Sigmoid colon (tissue), 4 donors: ENCODE results near the gene CAPN15.

ENCODE experiments used
- CTCF ChIP-seq, 4 experiments: fragments of 450-650 bp in 3 of 4; fragments of 200-600 bp in 1 of 4; IDR thresholded peaks; one replicate each; pipeline ENCODE4 v1.5.1; 2016 to 2019; ENCODE audit warnings: antibody characterized with exemption in 4 of 4, mild to moderate bottlenecking in 3 of 4, moderate library complexity in 2 of 4
- EP300 ChIP-seq, 4 donors: sonication (generic); formaldehyde crosslinking; IDR thresholded peaks; one replicate each; pipeline ENCODE4 v1.6.1; 2017; ENCODE audit warnings: antibody characterized with exemption in 4 of 4
- POLR2A ChIP-seq, 2 donors: fragments of 450-650 bp; IDR thresholded peaks; one replicate each; pipeline ENCODE4 v1.6.1; 2016; ENCODE audit warnings: antibody characterized with exemption in 2 of 2, mild to moderate bottlenecking in 2 of 2, moderate library complexity in 2 of 2
- POLR2AphosphoS5 ChIP-seq, 4 donors: sonication (generic); formaldehyde crosslinking; IDR thresholded peaks; one replicate each; pipeline ENCODE4 v1.6.1; 2017; ENCODE audit warnings: antibody characterized with exemption in 4 of 4

GRCh38 chr16:595094-595528 lies 67.6 kb downstream of the CAPN15 start:
- TF ChIP-seq CTCF (IDR thresholded peaks at IDR 0.05) (no peak), POLR2AphosphoS5 (IDR thresholded peaks at IDR 0.05) (no peak), POLR2A (IDR thresholded peaks at IDR 0.05) (no peak), EP300 (IDR thresholded peaks at IDR 0.05) (no peak)
